HCT116 (cell line): Measurements from ENCODE around the gene TIE1. TPM values are rescaled to one million over a fixed set of nuclear protein-coding genes. Genes with fewer than 3 reads are reported as not detected.

Source experiments
- ATAC-seq: fragments of 200-7000 bp; cut with Tn5 transposase; 2 replicates; pipeline ENCODE4 v1.9.1; 2020; ENCODE audit warnings: mild to moderate bottlenecking, moderate library complexity
- BruUV-seq: library from RNA; stranded (reverse); fragments of 400-500 nt; replicated peaks from 2 replicates; lab custom pipeline; 2021; lab: Mats Ljungman, UMichigan
- CTCF ChIA-PET: fragments of 300-600 bp; sonication (Branson Sonifier 250); formaldehyde crosslinking; loops from one replicate; lab custom pipeline; 2021; ENCODE audit warnings: antibody characterized with exemption; lab: Charles Lee
- POLR2A ChIA-PET: fragments of 300-600, 350-600 bp; sonication (Branson Sonifier 250); formaldehyde crosslinking; loops from one replicate; lab custom pipeline; 2021; ENCODE audit warnings: antibody characterized with exemption; lab: Charles Lee
- RAD21 ChIA-PET, 2 experiments: fragments of 300-600 bp; sonication (Branson Sonifier 250); formaldehyde crosslinking; loops; one replicate each; lab custom pipeline; 2023; ENCODE audit warnings: low total read pairs in 2 of 2; ENCODE audit not compliant: uncharacterized antibody in 2 of 2, unreplicated experiment in 2 of 2, low non-redundant PET in 1 of 2; lab: Charles Lee
- DNase-seq: peaks from one replicate; pipeline ENCODE4 v3.0.0-alpha.2; 2010; ENCODE audit warnings: low read depth, low spot score
- H2AFZ ChIP-seq: fragments of 200-600 bp; shearing (Covaris generic), sonication (generic); 2 replicates; pipeline ENCODE4 v1.6.1; 2017; ENCODE audit warnings: low read depth, mixed run types, mixed read lengths, antibody characterized with exemption, low read length; ENCODE audit not compliant: poor library complexity, severe bottlenecking
- H3K27ac ChIP-seq: 2 replicates; pipeline ENCODE4 v1.5.1; 2012; ENCODE audit warnings: low read depth, low read length
- H3K27me3 ChIP-seq: fragments of 200-600 bp; sonication (generic); 2 replicates; pipeline ENCODE4 v1.6.1; 2016; ENCODE audit warnings: mixed run types, low read length, mixed read lengths; ENCODE audit not compliant: insufficient read depth
- H3K36me3 ChIP-seq, 2 experiments: fragments of 200-500 bp in 1 of 2; fragments of 200-600 bp in 1 of 2; sonication (Bioruptor generic) in 1 of 2; sonication (generic) in 1 of 2; 2 replicates each; pipeline versions ENCODE4 v1.5.1 to v1.6.1; 2014 to 2016; ENCODE audit warnings: low read length in 2 of 2, inconsistent platforms in 1 of 2, mixed read lengths in 1 of 2, mixed run types in 1 of 2; ENCODE audit not compliant: insufficient read depth in 2 of 2, control insufficient read depth in 1 of 2
- H3K4me1 ChIP-seq, 2 experiments: fragments of 200-600 bp in 1 of 2; sonication (generic) in 1 of 2; 2 replicates each; pipeline versions ENCODE4 v1.5.1 to v1.6.1; 2012 to 2017; ENCODE audit warnings: low read length in 2 of 2, inconsistent platforms in 1 of 2, mild to moderate bottlenecking in 1 of 2, mixed read lengths in 1 of 2, mixed run types in 1 of 2, moderate library complexity in 1 of 2; ENCODE audit not compliant: insufficient read depth in 2 of 2, control insufficient read depth in 1 of 2
- H3K4me2 ChIP-seq: fragments of 200-600 bp; sonication (generic); 2 replicates; pipeline ENCODE4 v1.6.1; 2017; ENCODE audit warnings: mixed run types, low read length, mixed read lengths
- H3K4me3 ChIP-seq, 2 experiments: fragments of 200-600 bp in 1 of 2; sonication (generic) in 1 of 2; replicated peaks in 1 of 2; 2 replicates each; pipeline ENCODE4 v1.5.1; 2011 to 2016; ENCODE audit warnings: low read length in 2 of 2, control low read depth in 1 of 2, low read depth in 1 of 2, mild to moderate bottlenecking in 1 of 2, mixed read lengths in 1 of 2, mixed run types in 1 of 2
- H3K79me2 ChIP-seq: fragments of 200-600 bp; sonication (generic); 2 replicates; pipeline ENCODE4 v1.6.1; 2017; ENCODE audit warnings: mild to moderate bottlenecking, mixed run types, low read length, moderate library complexity, mixed read lengths; ENCODE audit not compliant: insufficient read depth
- H3K9ac ChIP-seq: fragments of 200-600 bp; sonication (generic); 2 replicates; pipeline ENCODE4 v1.6.1; 2016; ENCODE audit warnings: low read length, mixed read lengths
- H3K9me2 ChIP-seq: fragments of 200-600 bp; sonication (generic), shearing (Covaris generic); 2 replicates; pipeline ENCODE4 v1.6.1; 2017; ENCODE audit warnings: mixed run types, mild to moderate bottlenecking, moderate library complexity; ENCODE audit not compliant: insufficient read depth
- H3K9me3 ChIP-seq, 2 experiments: fragments of 200-500 bp in 1 of 2; fragments of 200-600 bp in 1 of 2; sonication (Bioruptor generic) in 1 of 2; sonication (generic) in 1 of 2; 2 replicates each; pipeline ENCODE4 v1.6.1; 2014 to 2017; ENCODE audit warnings: low read length in 2 of 2, mixed read lengths in 2 of 2, inconsistent platforms in 1 of 2, low read depth in 1 of 2, mild to moderate bottlenecking in 1 of 2, mixed run types in 1 of 2, moderate library complexity in 1 of 2; ENCODE audit not compliant: control insufficient read depth in 1 of 2, insufficient read depth in 1 of 2
- H4K20me1 ChIP-seq: fragments of 200-600 bp; sonication (generic), shearing (Covaris generic); 2 replicates; pipeline ENCODE4 v1.6.1; 2017; ENCODE audit warnings: mixed run types, mild to moderate bottlenecking, moderate library complexity; ENCODE audit not compliant: insufficient read depth
- CBX3 ChIP-seq: IDR thresholded peaks from 2 replicates; pipeline ENCODE4 v1.6.1; 2012; ENCODE audit warnings: low read depth
- ELF1 ChIP-seq: IDR thresholded peaks from 2 replicates; pipeline ENCODE4 v1.6.1; 2012; ENCODE audit warnings: low read depth, borderline replicate concordance
- EZH2 ChIP-seq: fragments of 200-600 bp; sonication (generic); IDR thresholded peaks from 2 replicates; pipeline ENCODE4 v1.6.1; 2017; ENCODE audit warnings: antibody characterized with exemption, mixed run types
- EZH2phosphoT487 ChIP-seq: fragments of 200-600 bp; IDR thresholded peaks from 2 replicates; pipeline ENCODE4 v1.6.1; 2018; ENCODE audit warnings: antibody characterized with exemption, borderline replicate concordance
- RAD21 ChIP-seq: IDR thresholded peaks from 2 replicates; pipeline ENCODE4 v1.6.1; 2012; ENCODE audit warnings: low read depth, mild to moderate bottlenecking
- TCF7L2 ChIP-seq: IDR thresholded peaks from 2 replicates; pipeline ENCODE4 v1.7.0; 2011; ENCODE audit warnings: borderline replicate concordance, inconsistent platforms; ENCODE audit not compliant: insufficient read depth, insufficient read length; ENCODE audit errors: extremely low read depth
- YY1 ChIP-seq: IDR thresholded peaks from 2 replicates; pipeline ENCODE4 v1.6.1; 2011; ENCODE audit warnings: low read length, low read depth, moderate library complexity, mild to moderate bottlenecking; ENCODE audit not compliant: insufficient replicate concordance; ENCODE audit errors: extremely low read depth
- ZNF274 ChIP-seq: fragments of 200-500 bp; sonication (Bioruptor generic); IDR thresholded peaks from 2 replicates; pipeline ENCODE4 v1.6.1; 2014; ENCODE audit warnings: mild to moderate bottlenecking, low read depth, low read length, inconsistent platforms
- intact Hi-C: fragments of 100-400 bp; cut with micrococcal nuclease; formaldehyde crosslinking; loops from 2 replicates; pipeline ENCODE4 v1.10.0; 2022
- total RNA-seq: library from RNA; stranded (reverse); gene quantifications from one replicate; pipeline ENCODE4 v1.2.1, GENCODE V29; 2021; ENCODE audit not compliant: unreplicated experiment
- TF ChIP-seq, protein P1 (sequence below), 3 experiments: fragments of 200-600 bp in 1 of 3; sonication (generic) in 1 of 3; IDR thresholded peaks in 2 of 3; conservative IDR thresholded peaks in 1 of 3; 2 replicates each; pipeline ENCODE4 v1.5.1; 2012 to 2017; ENCODE audit warnings: low read depth in 2 of 3, low read length in 2 of 3, antibody characterized with exemption in 1 of 3, borderline replicate concordance in 1 of 3, control low read depth in 1 of 3, mild to moderate bottlenecking in 1 of 3, mixed read lengths in 1 of 3, mixed run types in 1 of 3, moderate library complexity in 1 of 3; ENCODE audit not compliant: insufficient read depth in 1 of 3
- TF ChIP-seq, protein P2 (sequence below): IDR thresholded peaks from 2 replicates; pipeline ENCODE4 v1.6.1; 2012
- TF ChIP-seq, protein P3 (sequence below): IDR thresholded peaks from 2 replicates; pipeline ENCODE4 v1.6.1; 2012; ENCODE audit warnings: low read depth
- TF ChIP-seq, protein P4 (sequence below): IDR thresholded peaks from 2 replicates; pipeline ENCODE4 v1.6.1; 2012

Gene TIE1
- total RNA-seq, 1 experiment from 2014 or later = not detected

DNA sequence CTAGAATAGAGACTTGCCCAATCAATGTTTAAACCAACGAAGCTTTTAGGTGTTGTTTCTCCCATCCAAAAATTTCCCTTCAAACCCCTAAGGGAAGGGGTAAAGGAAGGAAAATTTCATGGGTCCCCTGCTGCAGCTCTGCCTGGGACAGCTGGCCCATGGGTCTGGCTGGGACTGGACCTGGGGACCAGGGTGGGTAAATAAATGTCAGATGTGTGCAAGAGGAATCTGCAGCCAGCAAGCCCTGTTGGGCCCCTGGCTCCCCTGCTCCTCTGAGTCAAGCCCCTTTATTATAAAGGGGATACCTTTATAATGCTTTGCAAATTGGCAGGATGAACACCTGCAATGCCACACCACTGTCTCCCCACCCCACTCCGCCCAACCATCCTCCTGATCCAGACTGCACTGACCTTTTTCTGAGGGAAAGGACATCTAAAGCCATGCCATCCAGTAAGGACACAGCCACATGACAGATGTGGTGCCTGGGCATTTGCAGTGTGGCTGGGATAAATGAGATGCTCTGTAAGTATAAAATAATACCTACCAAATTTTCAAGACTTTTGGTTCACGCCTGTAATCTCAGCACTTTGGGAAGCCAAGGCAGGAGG is 32.9 kb upstream of the TIE1 start:
- Histone ChIP-seq H3K9me3 (peaks cover 0 to 11% of the 10 kb centered on the region in 2 experiments; a peak in 1 of 4 replicates), H3K27ac (no peak overlapping the region), H3K4me1 (peaks cover 15 to 26% of the 10 kb centered on the region in 2 experiments), H4K20me1 (no peaks in the 10 kb centered on the region), H3K4me3 (no peak overlapping the region)
- RAD21 ChIA-PET = no interaction called here
- TF ChIP-seq CBX3 (no peak), ELF1 (no peak), EZH2 (no peak), RAD21 (no peak), ZNF274 (no peak), YY1 (no peak), EZH2phosphoT487 (no peak), TCF7L2 (no peak)
- TF ChIP-seq, protein P1, sequence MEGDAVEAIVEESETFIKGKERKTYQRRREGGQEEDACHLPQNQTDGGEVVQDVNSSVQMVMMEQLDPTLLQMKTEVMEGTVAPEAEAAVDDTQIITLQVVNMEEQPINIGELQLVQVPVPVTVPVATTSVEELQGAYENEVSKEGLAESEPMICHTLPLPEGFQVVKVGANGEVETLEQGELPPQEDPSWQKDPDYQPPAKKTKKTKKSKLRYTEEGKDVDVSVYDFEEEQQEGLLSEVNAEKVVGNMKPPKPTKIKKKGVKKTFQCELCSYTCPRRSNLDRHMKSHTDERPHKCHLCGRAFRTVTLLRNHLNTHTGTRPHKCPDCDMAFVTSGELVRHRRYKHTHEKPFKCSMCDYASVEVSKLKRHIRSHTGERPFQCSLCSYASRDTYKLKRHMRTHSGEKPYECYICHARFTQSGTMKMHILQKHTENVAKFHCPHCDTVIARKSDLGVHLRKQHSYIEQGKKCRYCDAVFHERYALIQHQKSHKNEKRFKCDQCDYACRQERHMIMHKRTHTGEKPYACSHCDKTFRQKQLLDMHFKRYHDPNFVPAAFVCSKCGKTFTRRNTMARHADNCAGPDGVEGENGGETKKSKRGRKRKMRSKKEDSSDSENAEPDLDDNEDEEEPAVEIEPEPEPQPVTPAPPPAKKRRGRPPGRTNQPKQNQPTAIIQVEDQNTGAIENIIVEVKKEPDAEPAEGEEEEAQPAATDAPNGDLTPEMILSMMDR (IDR thresholded peaks at IDR 0.05 in 2 of 3, conservative IDR thresholded peaks at IDR 0.05 in 1 of 3; ENCODE audit: borderline replicate concordance in 1 of 3, insufficient read depth in 1 of 3, low read depth in 2 of 3, low read length in 2 of 3) = no peak
- TF ChIP-seq, protein P2, sequence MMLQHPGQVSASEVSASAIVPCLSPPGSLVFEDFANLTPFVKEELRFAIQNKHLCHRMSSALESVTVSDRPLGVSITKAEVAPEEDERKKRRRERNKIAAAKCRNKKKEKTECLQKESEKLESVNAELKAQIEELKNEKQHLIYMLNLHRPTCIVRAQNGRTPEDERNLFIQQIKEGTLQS = no peak
- TF ChIP-seq, protein P3, sequence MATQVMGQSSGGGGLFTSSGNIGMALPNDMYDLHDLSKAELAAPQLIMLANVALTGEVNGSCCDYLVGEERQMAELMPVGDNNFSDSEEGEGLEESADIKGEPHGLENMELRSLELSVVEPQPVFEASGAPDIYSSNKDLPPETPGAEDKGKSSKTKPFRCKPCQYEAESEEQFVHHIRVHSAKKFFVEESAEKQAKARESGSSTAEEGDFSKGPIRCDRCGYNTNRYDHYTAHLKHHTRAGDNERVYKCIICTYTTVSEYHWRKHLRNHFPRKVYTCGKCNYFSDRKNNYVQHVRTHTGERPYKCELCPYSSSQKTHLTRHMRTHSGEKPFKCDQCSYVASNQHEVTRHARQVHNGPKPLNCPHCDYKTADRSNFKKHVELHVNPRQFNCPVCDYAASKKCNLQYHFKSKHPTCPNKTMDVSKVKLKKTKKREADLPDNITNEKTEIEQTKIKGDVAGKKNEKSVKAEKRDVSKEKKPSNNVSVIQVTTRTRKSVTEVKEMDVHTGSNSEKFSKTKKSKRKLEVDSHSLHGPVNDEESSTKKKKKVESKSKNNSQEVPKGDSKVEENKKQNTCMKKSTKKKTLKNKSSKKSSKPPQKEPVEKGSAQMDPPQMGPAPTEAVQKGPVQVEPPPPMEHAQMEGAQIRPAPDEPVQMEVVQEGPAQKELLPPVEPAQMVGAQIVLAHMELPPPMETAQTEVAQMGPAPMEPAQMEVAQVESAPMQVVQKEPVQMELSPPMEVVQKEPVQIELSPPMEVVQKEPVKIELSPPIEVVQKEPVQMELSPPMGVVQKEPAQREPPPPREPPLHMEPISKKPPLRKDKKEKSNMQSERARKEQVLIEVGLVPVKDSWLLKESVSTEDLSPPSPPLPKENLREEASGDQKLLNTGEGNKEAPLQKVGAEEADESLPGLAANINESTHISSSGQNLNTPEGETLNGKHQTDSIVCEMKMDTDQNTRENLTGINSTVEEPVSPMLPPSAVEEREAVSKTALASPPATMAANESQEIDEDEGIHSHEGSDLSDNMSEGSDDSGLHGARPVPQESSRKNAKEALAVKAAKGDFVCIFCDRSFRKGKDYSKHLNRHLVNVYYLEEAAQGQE = no peak
- TF ChIP-seq, protein P4, sequence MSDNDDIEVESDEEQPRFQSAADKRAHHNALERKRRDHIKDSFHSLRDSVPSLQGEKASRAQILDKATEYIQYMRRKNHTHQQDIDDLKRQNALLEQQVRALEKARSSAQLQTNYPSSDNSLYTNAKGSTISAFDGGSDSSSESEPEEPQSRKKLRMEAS = no peak
- TF ChIP-seq, all 23 proteins: peak for 0
- ATAC-seq (no peak), DNase-seq (no peak)
- H3K9me2 ChIP-seq = no peaks in the 10 kb centered on the region
- no peak overlapping the region for H3K9ac ChIP-seq
- H2AFZ ChIP-seq = no peak overlapping the region
- H3K27me3 ChIP-seq = no peaks in the 10 kb centered on the region
- no peaks in the 10 kb centered on the region for H3K79me2 ChIP-seq
- no TSS peak for BruUV-seq
- H3K36me3 ChIP-seq = no peaks in the 10 kb centered on the region
- H3K4me2 ChIP-seq = no peak overlapping the region
- ChIA-PET CTCF (interaction anchor here (0.9 kb wide), 1 partner anchor 17 kb away, joined by 4 read pairs; the partner anchor contains the start of gene C1orf210), POLR2A (no interaction called here)
- intact Hi-C loops = no loop called here
